Muscle of arm (tissue), 12 donors: ENCODE data around the gene ACP1. TPM values are rescaled to one million over a fixed set of nuclear protein-coding genes. Genes with fewer than 3 reads are reported as not detected.

ENCODE experiments used
- DNase-seq: peaks from one replicate; pipeline ENCODE4 v3.0.0-alpha.2; 2013
- polyA plus RNA-seq, 12 donors: library from polyadenylated mRNA; unstranded; fragments of 120-200 nt; gene quantifications; one replicate each; pipeline ENCODE4 v1.2.1, GENCODE V29; 2013; ENCODE audit not compliant: insufficient read length in 12 of 12

The ACP1 gene
- polyA plus RNA-seq, 12 donors = 83.1 to 116 (median 102) TPM; not detected in 1

DNA sequence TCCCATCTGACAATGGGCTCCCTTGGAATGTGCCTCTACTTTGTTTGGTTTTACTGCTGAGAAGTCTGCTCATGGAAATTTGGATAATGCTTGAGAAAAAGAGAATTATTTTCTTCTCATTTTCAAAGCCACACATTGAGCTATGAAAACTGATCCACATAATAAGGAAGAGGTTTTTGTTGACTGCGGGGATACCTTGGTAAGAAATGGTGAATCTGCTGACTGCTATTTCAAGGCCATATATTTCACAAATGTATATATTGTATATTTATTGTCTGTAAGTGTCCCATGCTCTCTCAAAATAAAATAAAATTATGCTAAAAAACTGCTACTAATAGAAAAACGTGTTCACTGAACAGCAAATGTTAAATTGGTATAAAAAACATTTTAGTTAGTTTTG lies 16.0 kb upstream of the ACP1 start:
- DNase-seq = no peak

DNA sequence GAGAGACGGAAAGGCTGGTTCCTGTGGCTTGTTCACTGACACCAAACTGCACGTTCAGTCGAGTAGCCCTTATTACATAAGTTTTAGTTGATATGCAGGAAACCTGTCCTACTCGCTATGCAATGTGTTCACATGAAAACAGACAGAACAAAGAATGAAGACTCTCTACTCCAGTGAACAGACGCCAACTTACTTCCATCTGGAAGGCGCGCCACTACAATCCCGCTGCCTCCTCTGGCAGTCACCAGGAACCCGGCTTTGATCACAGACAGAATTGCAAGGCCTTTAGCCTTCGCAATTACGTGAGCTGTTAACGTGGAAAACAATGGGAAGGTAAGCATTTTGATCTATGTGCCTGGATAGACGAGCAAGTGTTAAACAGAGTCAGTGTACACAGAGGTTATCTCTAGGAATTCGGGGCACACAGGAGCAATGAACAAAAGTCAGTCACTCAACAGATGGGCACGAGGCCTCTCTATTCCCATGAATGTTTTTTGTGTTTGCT lies 15.2 kb upstream of the ACP1 start:
- no peak for DNase-seq

DNA sequence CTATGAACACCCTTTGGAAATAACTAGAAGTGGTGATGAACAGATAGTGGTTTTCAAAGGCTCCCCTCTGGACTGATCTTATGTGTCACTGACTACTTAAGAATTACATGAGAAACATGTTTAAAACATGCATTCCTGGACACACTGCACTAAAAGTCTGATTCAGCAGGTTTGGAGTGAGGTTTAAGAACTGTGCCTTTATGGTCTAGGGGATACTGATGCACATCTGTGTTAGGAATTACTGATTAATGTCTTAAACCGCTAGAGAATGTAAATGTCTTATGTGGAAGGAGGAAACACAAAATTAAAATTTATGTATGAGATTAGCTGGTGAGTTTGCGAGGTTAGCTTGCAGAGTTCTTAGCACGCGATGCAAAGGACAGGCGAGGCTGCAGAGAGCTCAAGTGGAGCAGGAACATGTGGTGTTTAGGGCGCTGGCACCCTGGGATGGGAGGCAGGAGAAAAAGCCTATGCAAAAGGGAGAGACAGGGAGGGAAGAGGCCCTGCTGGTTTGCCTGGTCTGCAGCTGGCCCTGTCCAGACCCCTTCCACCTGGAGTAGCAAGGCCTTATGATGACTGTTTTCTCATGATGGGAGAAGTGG lies 12.6 kb upstream of the ACP1 start:
- no peak for DNase-seq

DNA sequence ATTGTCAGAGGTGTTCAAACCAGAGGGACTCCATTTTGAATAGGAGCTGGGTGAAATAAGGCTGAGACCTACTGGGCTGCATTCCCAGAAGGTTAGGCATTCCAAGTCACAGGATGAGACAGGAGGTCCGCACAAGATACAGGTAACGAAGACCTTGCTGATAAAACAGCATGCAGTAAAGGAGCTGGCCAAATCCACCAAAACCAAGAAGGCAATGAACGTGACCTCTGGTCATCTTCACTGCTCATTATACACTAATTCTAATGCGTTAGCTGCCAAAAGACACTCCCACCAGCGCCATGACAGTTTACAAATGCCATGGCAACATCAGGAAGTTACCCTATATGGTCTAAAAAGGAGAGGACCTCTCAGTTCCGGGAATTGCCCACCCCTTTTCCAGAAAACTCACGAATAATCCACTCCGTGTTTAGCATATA lies 11.5 kb upstream of the ACP1 start:
- no peak for DNase-seq

DNA sequence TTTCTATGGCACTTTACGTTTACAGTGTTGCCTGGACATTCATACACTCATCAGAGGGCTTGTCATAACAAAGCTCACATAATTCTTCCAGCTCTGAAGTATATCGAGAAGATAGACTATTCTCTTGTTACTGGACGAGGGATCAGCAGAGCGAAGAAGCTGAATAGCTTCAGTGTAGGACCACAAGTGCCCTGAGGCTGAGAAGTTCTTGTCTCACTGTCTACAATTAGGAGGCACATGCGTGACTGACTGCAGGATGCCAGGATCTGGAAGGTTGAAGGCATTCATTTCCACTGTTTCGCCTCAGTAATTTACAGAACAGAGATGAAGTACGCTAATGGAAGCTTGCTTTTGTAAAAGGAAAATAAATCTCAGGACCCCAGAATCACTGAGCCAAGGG lies 10.5 kb upstream of the ACP1 start:
- DNase-seq = no peak

DNA sequence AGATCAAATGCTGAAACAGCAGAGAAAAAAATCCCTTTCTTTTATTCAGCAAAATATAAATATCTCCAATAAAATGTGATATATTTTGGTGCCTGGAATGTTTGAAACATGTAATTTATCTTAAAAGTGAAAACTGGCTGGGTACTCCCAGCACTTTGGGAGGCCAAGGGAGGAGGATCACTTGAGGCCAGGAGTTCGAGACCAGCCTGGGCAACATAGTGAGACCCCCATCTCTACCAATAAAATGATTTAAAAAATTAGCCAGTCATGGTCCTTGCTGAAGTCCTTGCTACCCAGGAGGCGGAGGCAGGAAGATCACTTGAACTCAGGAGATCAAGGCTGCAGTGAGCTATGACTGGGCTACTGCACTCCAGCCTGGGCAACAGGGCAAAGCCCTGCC lies 9.6 kb upstream of the ACP1 start:
- DNase-seq = no peak

DNA sequence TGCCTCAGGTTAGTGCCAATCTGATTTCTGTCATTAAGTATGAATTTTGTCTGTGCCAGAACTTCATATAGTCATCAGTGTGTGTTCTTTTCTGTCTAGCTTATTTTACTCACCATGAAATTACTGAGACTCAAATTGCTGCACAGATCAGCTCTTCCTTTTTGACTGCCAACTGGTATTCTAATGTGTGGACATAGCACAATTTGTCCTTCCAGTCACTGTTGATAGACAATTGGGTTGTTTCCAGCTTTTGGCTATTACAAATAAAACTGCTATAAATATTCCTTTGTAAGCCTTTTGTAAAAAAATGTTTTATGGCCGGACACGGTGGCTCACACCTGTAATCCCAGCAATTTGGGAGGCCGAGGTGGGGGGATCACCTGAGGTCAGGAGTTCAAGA lies 8.7 kb upstream of the ACP1 start:
- no peak for DNase-seq

DNA sequence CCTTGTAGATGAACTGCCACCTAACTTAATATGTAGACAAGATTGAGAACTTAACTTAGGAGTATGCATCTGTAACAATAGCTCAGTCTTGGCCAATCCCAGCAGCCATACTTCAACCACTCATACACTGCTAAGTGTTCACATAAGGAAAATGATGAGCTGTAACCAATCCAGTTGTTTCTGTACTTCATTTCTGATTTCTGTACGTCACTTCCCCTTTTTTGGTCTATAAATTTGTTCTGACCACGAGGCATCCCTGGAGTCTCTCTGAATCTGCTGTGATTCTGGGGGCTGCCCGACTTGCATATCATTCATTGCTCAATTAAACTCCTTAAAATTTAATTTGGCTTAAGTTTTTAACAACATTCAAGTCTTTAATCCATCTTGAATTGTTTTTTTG lies 7.3 kb upstream of the ACP1 start:
- no peak for DNase-seq

DNA sequence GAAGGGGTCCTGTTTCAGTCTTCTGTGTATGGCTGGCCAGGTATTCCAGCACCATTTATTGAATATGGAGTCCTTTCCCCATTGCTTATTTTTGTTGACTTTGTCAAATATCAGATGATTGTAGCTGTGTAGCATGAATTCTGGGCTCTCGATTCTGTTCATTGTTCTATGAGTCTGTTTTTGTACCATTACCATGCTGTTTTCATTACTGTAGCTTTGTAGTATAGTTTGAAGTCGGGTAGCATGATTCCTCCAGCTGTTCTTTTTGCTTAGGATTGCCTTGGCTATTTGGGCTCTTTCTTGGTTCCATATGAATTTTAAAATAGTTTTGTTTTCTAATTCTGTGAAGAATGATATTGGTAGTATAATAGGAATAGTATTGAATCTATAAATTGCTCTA lies 6.9 kb upstream of the ACP1 start:
- no peak for DNase-seq

DNA sequence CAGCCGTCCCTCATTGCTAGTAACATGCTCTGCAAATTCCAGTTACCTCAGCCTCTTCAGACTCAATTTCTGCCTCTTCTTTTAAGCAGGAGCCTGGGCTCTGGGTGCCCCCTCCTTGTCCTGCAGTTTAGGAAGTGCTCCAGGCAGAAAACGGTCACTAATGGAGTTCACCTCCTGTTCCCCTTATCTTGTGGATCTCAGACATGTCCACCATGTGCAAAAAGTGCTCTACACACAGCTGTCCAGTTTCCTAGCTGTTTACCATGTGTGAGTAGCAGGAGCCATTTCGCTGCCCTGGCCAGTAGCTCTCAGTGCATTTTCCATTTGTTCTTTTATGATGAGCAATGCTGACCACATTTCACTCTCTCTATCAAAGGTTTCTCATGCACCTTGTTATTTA lies 5.8 kb upstream of the ACP1 start:
- DNase-seq = no peak

DNA sequence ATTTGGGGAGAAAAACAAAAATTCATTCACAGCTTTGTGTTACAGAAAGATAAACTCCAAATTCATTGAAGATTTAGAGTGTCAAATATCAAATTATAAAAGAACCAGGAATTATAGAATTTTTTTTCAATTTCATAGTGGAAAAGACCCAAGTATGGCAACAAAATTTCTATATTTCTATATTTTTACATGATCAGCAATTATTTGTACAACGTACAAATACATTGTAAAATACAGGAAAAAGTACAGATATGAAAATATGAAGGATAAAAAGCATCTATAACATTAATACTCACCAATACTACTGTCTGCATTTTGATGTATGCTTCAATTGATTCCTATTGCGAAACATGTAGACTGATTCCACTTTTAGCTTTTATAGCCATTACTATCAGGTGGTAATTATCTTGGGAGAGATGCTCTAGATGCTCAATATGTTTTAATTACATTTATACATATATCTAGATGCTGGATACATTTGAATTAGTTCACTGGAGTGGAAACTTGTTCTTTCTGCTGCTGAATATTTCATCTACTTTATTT lies 4.9 kb upstream of the ACP1 start:
- no peak for DNase-seq

DNA sequence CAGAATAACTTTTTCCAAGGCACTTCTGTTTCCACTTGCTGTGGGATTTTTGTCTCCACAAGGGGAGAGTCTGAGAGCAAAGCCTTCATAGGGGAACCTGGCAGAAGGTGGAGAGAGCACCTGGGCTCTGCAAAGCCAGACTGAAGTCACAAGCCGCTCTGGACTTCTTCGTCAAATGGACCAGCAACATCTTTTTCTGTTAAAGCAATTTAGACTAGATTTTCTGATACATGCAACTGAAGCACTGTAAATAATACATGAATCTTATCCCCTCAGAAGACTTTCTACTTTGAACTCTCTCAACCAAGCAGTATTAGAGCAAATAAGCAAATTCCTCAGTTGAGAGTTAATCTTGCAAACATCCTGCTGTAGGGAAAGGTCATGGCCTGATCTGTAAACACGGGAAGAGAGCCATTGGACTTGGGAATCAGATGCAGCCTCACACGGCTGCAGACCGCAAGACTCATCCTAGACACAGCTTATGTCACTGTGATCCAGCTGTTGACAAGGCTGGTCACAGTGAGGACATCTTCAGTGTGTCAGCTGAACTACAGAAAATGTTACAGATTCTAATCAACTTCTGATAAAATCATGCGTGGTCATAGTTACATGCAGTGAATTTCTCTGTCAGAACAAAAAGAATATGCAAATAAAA lies 4.1 kb upstream of the ACP1 start:
- DNase-seq = no peak

DNA sequence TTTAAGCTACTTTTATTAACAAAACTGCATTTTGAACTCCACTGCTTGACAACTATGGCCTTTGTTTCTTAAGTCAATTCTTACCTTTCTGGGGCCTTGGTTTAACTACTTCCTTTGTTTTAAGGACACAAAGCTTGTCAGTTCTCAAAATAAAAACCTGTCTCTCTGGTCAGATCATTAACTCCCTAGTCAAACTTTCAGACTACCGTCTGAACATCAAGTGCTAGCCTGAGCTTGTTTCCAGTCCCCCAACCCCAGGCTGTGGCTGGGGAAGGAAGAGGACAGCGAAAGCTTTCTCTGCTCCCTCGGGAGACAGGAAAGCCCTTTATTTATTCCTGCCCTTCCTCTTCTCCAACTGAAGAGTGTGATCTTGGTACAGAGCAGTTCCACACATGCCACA lies 2.6 kb upstream of the ACP1 start:
- DNase-seq = no peak

DNA sequence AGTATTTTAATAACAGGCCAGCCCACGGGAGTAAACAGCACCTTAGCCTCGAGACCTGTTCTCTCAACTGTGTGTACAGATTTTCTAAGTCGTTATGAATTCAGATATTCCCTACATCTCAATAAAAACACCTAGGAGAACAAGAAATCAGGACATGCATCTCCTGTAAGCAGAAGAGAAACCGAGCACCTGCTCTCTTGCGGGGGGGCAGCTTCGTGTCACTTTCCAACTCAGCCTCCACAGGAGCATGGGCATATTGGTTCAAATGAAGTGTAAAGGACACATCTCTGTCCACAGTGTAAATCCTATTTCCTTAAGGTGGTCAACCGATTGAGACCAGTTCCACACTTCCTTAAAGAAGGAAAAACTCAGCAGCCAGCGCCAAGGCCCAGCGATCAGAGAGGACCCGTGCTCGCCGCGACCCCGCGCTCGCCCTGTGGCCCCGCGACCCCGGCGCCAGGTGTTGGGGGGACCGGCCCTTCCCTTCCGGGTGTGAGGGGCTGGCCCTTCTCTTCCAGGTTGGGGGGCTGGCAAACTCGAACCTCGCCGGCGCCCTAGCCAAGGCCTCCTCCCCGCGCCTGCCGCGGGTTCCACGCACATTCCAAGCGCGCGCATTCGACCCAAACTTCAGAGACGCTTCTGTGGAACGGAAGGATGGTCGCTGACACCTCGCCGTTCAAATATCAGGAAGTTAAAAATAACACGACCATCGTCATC lies 1.6 kb upstream of the ACP1 start:
- DNase-seq = no peak

DNA sequence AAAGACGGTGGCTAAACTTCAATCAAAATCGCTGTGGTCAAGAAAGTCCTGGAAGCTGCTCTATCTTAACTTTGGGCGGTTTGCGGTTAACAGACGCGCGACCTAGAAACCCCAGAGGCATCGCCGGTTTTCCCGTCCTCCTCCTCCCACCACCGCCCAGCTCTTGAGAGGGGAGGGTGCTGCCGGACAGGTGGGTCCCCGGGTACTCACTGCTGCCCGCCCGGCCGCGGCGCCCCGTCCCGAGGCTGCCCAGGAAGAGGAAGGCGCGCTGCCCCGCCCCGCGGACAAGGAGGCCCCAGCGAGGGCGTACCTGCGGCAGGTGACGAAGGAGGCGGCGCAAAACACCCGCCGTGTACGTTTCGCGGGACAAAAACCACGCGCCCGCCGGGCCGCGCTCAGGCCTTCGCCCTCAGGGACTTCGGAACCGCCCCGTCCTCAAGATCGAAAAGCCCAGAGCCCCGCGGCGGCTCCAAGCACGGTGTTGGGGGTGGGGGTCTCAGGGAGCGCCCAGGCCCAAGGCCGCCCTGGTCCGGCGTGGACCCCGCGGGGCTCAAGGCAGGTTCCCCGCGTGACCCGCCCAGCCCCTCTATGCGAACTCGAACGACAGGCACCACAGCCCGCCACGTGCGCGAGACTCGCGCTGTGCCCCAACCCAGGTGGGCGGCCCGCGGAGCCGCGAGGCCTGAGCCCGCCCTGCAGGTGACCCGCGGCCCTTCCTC lies 814 bp upstream of the ACP1 start, which contains the start of gene SH3YL1:
TSS of gene SH3YL1 (minus strand) at position 259 of the 719 bp plus-strand sequence. CDS start at position 211, 48 bp downstream.
- no peak for DNase-seq

DNA sequence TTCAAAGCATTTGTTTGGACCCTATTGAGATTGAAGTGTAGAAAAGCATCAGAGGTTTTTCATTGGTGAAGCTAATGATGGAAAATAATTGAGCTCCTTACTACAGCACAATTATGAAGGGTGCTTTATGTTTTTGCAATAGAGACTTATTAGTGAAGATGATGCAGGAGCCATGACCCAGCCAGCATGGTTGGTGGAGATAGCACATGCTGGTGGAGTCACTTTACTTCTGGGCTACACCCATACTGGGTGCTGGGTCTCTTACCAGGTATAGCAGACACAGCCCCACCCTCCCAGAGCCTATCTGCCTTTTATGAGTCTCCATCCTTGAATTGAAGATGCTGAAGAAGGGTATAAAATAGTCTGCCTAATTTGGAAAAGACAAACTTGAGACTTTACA lies 3.6 kb downstream of the ACP1 start:
- DNase-seq = no peak

DNA sequence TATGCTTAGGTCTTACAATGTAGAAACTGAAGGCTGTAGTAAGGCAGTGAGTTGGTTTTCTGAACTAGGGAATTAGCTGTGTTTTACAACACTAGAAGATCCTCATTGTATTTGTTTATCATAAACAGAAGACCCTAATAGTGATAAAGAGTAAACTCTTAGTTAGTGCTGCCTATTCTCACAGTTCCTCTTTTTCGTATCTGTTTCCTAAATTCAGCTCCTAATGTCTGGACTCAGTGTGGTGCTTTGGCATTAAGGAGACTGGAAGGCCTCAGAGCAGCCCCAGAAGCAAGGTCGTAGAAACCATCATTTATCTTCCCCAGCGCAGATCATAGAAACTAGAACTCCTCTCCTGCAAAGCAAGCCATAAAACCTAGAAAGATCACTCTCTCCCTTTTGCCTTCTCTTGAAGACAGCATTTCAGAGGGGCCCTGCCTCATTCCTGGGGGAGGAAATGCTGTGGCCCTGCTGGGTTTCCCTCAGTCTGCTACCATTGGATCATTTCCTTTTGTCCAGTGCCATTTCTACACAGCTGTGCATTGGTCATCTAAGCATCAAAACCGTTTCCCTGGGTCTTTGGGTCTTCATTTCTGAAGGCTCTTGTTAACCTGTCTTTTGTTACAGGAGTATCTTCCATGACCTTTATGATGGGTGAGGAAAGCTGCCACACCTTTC lies 4.7 kb downstream of the ACP1 start:
- no peak for DNase-seq

DNA sequence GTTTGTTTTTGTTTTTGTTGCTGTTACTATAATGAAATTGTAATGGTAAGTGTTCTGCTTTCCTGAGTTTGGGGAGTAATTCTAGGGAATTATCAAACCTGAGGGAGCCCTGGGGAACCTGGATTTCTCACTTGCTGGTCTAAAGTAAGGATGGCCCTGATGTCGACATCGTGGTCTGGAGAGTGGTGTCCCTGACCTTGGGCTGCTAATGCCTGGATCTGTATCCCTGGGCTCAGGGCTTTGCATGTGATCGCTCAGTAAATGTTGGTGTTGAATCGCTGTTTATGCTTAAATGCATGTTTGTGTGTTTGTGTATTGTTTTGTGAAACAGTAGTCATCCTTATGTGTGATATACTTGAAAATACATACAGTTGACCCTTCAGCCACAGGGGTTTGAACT lies 6.1 kb downstream of the ACP1 start:
- no peak for DNase-seq

DNA sequence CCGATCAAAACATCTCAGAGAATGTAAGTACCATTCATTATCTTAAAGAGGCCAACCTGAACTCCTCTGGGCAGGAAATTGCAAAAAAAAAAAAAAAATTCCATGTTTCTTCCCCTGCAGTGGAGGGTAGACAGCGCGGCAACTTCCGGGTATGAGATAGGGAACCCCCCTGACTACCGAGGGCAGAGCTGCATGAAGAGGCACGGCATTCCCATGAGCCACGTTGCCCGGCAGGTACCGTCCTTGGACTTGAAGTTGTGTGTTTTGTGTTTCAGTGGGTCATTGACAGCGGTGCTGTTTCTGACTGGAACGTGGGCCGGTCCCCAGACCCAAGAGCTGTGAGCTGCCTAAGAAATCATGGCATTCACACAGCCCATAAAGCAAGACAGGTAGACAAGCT lies 7.2 kb downstream of the ACP1 start:
- no peak for DNase-seq

DNA sequence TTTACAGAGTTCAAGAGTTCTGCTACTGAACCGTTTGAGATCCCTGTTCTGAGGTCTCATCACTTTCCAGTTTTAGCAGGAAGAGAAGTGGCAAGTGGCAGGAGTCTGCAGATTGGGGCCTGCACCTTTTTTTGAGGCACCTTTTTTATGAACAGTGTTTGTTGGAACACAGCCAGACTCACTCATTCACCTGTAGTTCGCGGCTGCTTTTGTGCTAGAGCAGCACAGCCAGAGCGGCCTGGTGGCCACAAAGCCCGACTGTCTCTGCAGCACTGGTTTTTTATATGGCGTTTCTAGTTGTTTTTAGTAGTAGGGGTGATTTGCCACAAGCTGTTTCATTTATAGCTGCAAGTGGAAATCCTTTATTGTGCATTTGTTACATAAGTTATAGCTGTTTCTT lies 8.6 kb downstream of the ACP1 start:
- DNase-seq = no peak

DNA sequence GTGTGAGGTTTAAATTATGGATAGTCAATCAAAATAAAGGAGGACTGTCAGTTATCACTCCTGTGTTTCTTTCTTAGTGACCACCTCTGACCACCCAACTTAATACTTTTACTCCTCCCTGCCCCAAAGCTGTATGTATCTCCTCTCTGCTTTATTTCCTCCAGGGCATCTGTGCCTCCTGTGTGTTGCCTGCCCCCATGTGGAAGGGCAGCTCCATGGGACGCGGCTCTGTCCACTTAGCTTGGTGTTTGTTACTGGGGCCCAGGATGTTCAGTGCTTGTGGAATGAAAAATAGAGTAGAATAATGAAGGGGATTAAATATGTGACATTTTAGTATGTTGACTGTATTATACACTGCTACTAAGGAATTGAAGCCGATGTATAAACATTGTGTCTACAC lies 9.8 kb downstream of the ACP1 start:
- DNase-seq = no peak

DNA sequence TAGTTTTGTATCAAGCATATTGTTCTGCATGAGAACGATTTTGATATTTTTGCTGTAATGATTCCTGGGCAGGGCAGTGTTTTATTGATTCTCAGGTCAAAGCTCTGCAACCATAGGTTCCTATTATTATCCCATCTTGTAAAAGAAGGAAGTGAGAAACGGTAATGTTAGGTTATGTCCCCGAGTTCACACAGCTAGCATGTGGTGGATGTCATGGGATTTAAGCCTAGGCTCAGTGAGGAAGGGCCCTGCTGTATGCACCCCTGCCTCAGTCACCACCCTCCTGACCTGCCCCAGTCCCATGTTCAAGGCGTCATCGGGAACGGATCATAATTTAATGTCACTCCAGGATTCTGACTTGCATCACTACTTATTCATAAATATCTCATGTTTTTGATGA lies 10.7 kb downstream of the ACP1 start:
- DNase-seq = no peak
